Mesenchymal stem cell (in vitro differentiated cells and primary cell): ENCODE data around the gene FGF14.

Experiments
- DNase-seq: peaks from one replicate; pipeline ENCODE4 v3.0.0-alpha.2; 2013
- H2AFZ ChIP-seq: one replicate; pipeline ENCODE4 v1.6.1; 2013; ENCODE audit warnings: low read depth, mild to moderate bottlenecking, control low read depth, inconsistent platforms, low read length, moderate library complexity
- H2AK5ac ChIP-seq: 2 replicates; pipeline ENCODE4 v1.6.1; 2013; ENCODE audit warnings: low read length, moderate library complexity, mild to moderate bottlenecking, inconsistent platforms; ENCODE audit not compliant: severe bottlenecking
- H2BK120ac ChIP-seq: one replicate; pipeline ENCODE4 v1.6.1; 2013; ENCODE audit warnings: low read depth, mild to moderate bottlenecking, inconsistent platforms, low read length, moderate library complexity
- H2BK12ac ChIP-seq, 2 experiments: one replicate each; pipeline ENCODE4 v1.6.1; 2013; ENCODE audit warnings: inconsistent platforms in 2 of 2, low read length in 2 of 2, mild to moderate bottlenecking in 2 of 2, moderate library complexity in 2 of 2, control low read depth in 1 of 2
- H2BK15ac ChIP-seq: one replicate; pipeline ENCODE4 v1.6.1; 2013; ENCODE audit warnings: mild to moderate bottlenecking, low read depth, inconsistent platforms; ENCODE audit not compliant: poor library complexity, severe bottlenecking
- H2BK5ac ChIP-seq: 2 replicates; pipeline ENCODE4 v1.6.1; 2013; ENCODE audit warnings: low read depth, mild to moderate bottlenecking, low read length, control low read depth, inconsistent platforms; ENCODE audit not compliant: poor library complexity, severe bottlenecking
- H3K14ac ChIP-seq, 2 experiments: one replicate each; pipeline ENCODE4 v1.6.1; 2013; ENCODE audit warnings: inconsistent platforms in 2 of 2, low read length in 2 of 2, control low read depth in 1 of 2, mild to moderate bottlenecking in 1 of 2, moderate library complexity in 1 of 2
- H3K18ac ChIP-seq, 2 experiments: one replicate each; pipeline ENCODE4 v1.6.1; 2013; ENCODE audit warnings: inconsistent platforms in 2 of 2, low read length in 2 of 2, control low read depth in 1 of 2, low read depth in 1 of 2, mild to moderate bottlenecking in 1 of 2
- H3K23ac ChIP-seq, 2 experiments: one replicate each; pipeline ENCODE4 v1.6.1; 2013; ENCODE audit warnings: inconsistent platforms in 2 of 2, low read length in 2 of 2, mild to moderate bottlenecking in 2 of 2, moderate library complexity in 2 of 2, control low read depth in 1 of 2
- H3K27ac ChIP-seq: 2 replicates; pipeline ENCODE4 v1.5.1; 2013; ENCODE audit warnings: mild to moderate bottlenecking, moderate library complexity, low read length, control low read depth, inconsistent platforms; ENCODE audit not compliant: poor library complexity, severe bottlenecking
- H3K27me3 ChIP-seq, 2 experiments: 2 replicates each; pipeline versions ENCODE4 v1.6.1 to v1.7.0; 2013; ENCODE audit warnings: low read length in 2 of 2, mild to moderate bottlenecking in 2 of 2, moderate library complexity in 2 of 2, control low read depth in 1 of 2, inconsistent platforms in 1 of 2; ENCODE audit not compliant: control insufficient read depth in 1 of 2, insufficient read depth in 1 of 2
- H3K36me3 ChIP-seq, 2 experiments: 2 replicates each; pipeline versions ENCODE4 v1.6.1 to v1.7.0; 2013; ENCODE audit warnings: low read length in 2 of 2, control low read depth in 1 of 2, inconsistent platforms in 1 of 2, low read depth in 1 of 2, mild to moderate bottlenecking in 1 of 2; ENCODE audit not compliant: insufficient read depth in 2 of 2, control insufficient read depth in 1 of 2
- H3K4ac ChIP-seq, 2 experiments: one replicate each; pipeline ENCODE4 v1.6.1; 2013; ENCODE audit warnings: inconsistent platforms in 2 of 2, low read length in 2 of 2, mild to moderate bottlenecking in 2 of 2, moderate library complexity in 2 of 2, control low read depth in 1 of 2, low read depth in 1 of 2
- H3K4me1 ChIP-seq: 2 replicates; pipeline ENCODE4 v1.6.1; 2013; ENCODE audit warnings: low read depth, low read length, control low read depth; ENCODE audit not compliant: control insufficient read depth, insufficient read depth
- H3K4me2 ChIP-seq: 2 replicates; pipeline ENCODE4 v1.6.1; 2013; ENCODE audit warnings: low read length, mild to moderate bottlenecking, inconsistent platforms; ENCODE audit not compliant: poor library complexity, severe bottlenecking
- H3K4me3 ChIP-seq, 2 experiments: 2 replicates each; pipeline versions ENCODE4 v1.5.1 to v1.7.0; 2013; ENCODE audit warnings: low read length in 2 of 2, mild to moderate bottlenecking in 2 of 2, control low read depth in 1 of 2, low read depth in 1 of 2; ENCODE audit not compliant: insufficient read depth in 1 of 2
- H3K79me1 ChIP-seq: replicated peaks from 2 replicates; pipeline ENCODE4 v1.6.1; 2013; ENCODE audit warnings: mild to moderate bottlenecking, control low read depth, low read length, inconsistent platforms; ENCODE audit not compliant: poor library complexity, severe bottlenecking
- H3K9ac ChIP-seq: 2 replicates; pipeline ENCODE4 v1.7.0; 2013; ENCODE audit warnings: mild to moderate bottlenecking, low read length, moderate library complexity
- H3K9me3 ChIP-seq: 2 replicates; pipeline ENCODE4 v1.7.0; 2013; ENCODE audit warnings: mild to moderate bottlenecking, low read length; ENCODE audit not compliant: control insufficient read depth
- H4K8ac ChIP-seq: one replicate; pipeline ENCODE4 v1.6.1; 2013; ENCODE audit warnings: inconsistent platforms, mild to moderate bottlenecking, low read length, moderate library complexity
- H4K91ac ChIP-seq: one replicate; pipeline ENCODE4 v1.6.1; 2013; ENCODE audit warnings: mild to moderate bottlenecking, low read length, inconsistent platforms
- WGBS: methylation state at CpG from one replicate; pipeline ENCODE4 v1.1.7; 2013; ENCODE audit warnings: mixed read lengths; 5-methylcytosine and 5-hydroxymethylcytosine counted together

FGF14 gene

DNA sequence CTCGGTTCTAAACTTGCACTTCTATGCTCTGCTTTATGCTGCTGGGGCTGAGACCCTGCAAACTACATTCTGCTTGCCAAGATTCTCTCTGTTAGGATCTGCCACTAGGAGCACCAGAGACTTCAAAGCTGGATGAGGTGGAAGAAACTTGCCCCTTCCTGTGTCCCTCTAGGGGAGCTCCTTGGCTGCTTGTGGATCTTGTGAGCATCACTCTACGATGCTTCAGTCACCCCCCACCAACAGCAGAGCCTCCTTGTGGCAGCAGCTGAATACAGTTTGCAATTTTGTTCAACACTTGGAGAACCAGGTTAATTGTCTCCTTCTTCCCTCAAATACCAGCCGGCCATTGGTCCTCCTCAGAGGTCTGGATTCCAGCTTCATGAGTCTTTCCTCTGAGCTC, 310.6 kb downstream of the FGF14 start:
- H3K4ac ChIP-seq, result no peak overlapping the region
- no peak overlapping the region for H4K91ac ChIP-seq
- no peak overlapping the region for H2BK15ac ChIP-seq
- no peak overlapping the region for H3K14ac ChIP-seq
- no peak overlapping the region for H2BK120ac ChIP-seq
- H3K9ac ChIP-seq, result no peak overlapping the region
- H3K27me3 ChIP-seq, result no peaks in the 10 kb centered on the region
- no peak overlapping the region for H2BK12ac ChIP-seq
- no peaks in the 10 kb centered on the region for H3K36me3 ChIP-seq
- H3K23ac ChIP-seq, result no peak overlapping the region
- H2AK5ac ChIP-seq, result no peak overlapping the region
- peaks cover 8% of the 10 kb centered on the region for H3K9me3 ChIP-seq
- H2AFZ ChIP-seq, result no peak overlapping the region
- H3K27ac ChIP-seq, result no peak overlapping the region
- H2BK5ac ChIP-seq, result no peak overlapping the region
- no peak overlapping the region for H4K8ac ChIP-seq
- H3K79me1 ChIP-seq, result no peaks in the 10 kb centered on the region
- H3K4me2 ChIP-seq, result no peak overlapping the region
- no peaks in the 10 kb centered on the region for H3K4me1 ChIP-seq
- peak; percentile 2 for DNase-seq
- 28% methylated on average over 3 of the region's 3 CpGs for WGBS
- no peak overlapping the region for H3K4me3 ChIP-seq
- H3K18ac ChIP-seq, result no peak overlapping the region

DNA sequence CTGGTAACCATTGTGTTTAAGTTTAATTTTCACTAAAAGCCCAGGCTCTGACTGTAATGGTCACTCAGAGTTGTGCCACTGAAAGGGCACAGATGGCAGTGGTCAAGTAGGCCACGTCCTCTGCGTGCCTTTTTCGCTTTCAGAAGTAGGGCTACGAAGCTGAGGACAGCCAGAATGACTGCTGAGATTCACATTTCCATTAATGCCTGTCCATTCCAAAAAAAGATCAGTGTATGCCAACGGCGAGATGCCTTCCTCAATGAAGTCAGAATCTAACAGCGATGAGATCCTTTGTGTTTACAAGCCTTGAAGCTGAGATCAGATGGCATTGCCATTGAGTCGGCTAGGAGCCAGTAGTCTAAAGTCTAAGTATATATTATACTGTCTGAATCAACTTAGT, 311.3 kb downstream of the FGF14 start:
- H3K27ac ChIP-seq, result no peak overlapping the region
- no peak overlapping the region for H2BK5ac ChIP-seq
- no peaks in the 10 kb centered on the region for H3K4me1 ChIP-seq
- no peak overlapping the region for H3K18ac ChIP-seq
- no peaks in the 10 kb centered on the region for H3K36me3 ChIP-seq
- H4K91ac ChIP-seq, result no peak overlapping the region
- no peak for DNase-seq
- peaks cover 8% of the 10 kb centered on the region for H3K9me3 ChIP-seq
- no peak overlapping the region for H2BK12ac ChIP-seq
- no peak overlapping the region for H4K8ac ChIP-seq
- no peak overlapping the region for H2BK15ac ChIP-seq
- no peak overlapping the region for H3K23ac ChIP-seq
- no peaks in the 10 kb centered on the region for H3K27me3 ChIP-seq
- no peak overlapping the region for H3K4ac ChIP-seq
- no peak overlapping the region for H3K4me3 ChIP-seq
- no peak overlapping the region for H2BK120ac ChIP-seq
- H3K4me2 ChIP-seq, result no peak overlapping the region
- 81% methylated on average over 7 of the region's 8 CpGs for WGBS
- H3K14ac ChIP-seq, result no peak overlapping the region
- H3K9ac ChIP-seq, result no peak overlapping the region
- H2AFZ ChIP-seq, result no peak overlapping the region
- H2AK5ac ChIP-seq, result no peak overlapping the region
- no peaks in the 10 kb centered on the region for H3K79me1 ChIP-seq

DNA sequence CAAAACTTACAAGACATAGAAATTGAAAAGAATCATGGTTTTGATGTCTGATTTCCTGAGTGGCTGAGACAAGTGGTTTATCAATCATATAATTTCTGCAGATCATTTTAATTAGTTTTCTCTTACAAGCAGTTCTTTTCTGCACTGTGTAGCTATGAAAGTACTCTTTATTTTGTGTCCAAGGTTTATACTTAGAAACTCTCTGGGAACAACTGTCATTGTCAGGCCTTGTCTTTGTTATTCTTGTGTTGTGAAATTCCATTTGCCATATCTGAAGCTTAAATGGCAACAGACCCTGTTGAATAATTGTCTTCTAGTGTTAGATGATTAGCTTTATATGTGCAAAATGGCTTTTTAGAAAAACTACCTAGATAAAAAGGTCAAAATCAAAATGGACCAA, 312.1 kb downstream of the FGF14 start:
- H3K36me3 ChIP-seq, result no peaks in the 10 kb centered on the region
- no peak overlapping the region for H3K23ac ChIP-seq
- no peak overlapping the region for H3K18ac ChIP-seq
- H3K27ac ChIP-seq, result no peak overlapping the region
- no peak overlapping the region for H2BK15ac ChIP-seq
- no peak for DNase-seq
- H3K14ac ChIP-seq, result no peak overlapping the region
- no peak overlapping the region for H2BK5ac ChIP-seq
- H2BK12ac ChIP-seq, result no peak overlapping the region
- peaks cover 7% of the 10 kb centered on the region for H3K9me3 ChIP-seq
- no peak overlapping the region for H3K4ac ChIP-seq
- H2BK120ac ChIP-seq, result no peak overlapping the region
- no peak overlapping the region for H3K4me2 ChIP-seq
- H3K4me1 ChIP-seq, result no peaks in the 10 kb centered on the region
- no peak overlapping the region for H2AK5ac ChIP-seq
- no peak overlapping the region for H2AFZ ChIP-seq
- H3K79me1 ChIP-seq, result no peaks in the 10 kb centered on the region
- H3K9ac ChIP-seq, result no peak overlapping the region
- H3K27me3 ChIP-seq, result no peaks in the 10 kb centered on the region
- H3K4me3 ChIP-seq, result no peak overlapping the region
- no peak overlapping the region for H4K91ac ChIP-seq
- no peak overlapping the region for H4K8ac ChIP-seq

DNA sequence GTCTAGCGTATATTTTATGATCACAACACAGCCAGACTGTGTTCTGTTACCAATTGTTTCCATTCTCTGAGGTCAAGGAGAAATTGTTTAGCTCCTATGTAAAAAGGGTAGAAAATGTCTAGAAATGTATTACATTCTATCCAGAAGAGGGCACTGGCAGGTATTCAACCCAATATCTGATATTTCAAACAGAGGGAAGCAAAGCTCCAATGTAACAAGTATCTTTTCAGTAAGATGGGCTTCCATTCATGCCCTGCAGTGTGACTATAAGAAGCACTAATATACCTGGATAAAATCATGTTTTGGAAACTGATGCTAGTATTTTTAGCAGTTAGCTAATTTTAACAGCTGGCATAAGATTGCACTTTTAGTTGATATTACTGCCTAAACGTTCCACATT, 312.7 kb downstream of the FGF14 start:
- peak; percentile 4 for DNase-seq
- H3K36me3 ChIP-seq, result no peaks in the 10 kb centered on the region

More for the DNA sequence above, 312.7 kb downstream of the FGF14 start:
- Histone ChIP-seq H3K14ac (no peak overlapping the region), H4K91ac (no peak overlapping the region), H3K79me1 (no peaks in the 10 kb centered on the region), H3K4me2 (no peak overlapping the region), H4K8ac (no peak overlapping the region), H3K9ac (no peak overlapping the region), H3K27me3 (no peaks in the 10 kb centered on the region), H2BK15ac (no peak overlapping the region), H3K4me3 (no peak overlapping the region), H3K4me1 (no peaks in the 10 kb centered on the region), H3K23ac (no peak overlapping the region), H2BK12ac (no peak overlapping the region), H2BK120ac (no peak overlapping the region), H3K4ac (no peak overlapping the region), H2BK5ac (no peak overlapping the region), H2AK5ac (no peak overlapping the region), H3K18ac (no peak overlapping the region), H3K9me3 (peaks cover 2% of the 10 kb centered on the region), H2AFZ (no peak overlapping the region), H3K27ac (no peak overlapping the region)
- WGBS, result 80% methylated on average over 1 of the region's 2 CpGs
